Mesodermal cell (in vitro differentiated cells): ENCODE results near the gene LY6G6C.
A peak's percentile ranks its signal among the peaks of the same experiment; 100 is the strongest.

Source experiments
- H3K27ac ChIP-seq: 2 replicates; pipeline ENCODE4 v1.7.0; 2013; ENCODE audit warnings: mild to moderate bottlenecking, low read depth, low read length, moderate library complexity; ENCODE audit not compliant: severe bottlenecking
- H3K36me3 ChIP-seq: 2 replicates; pipeline ENCODE4 v1.7.1; 2013; ENCODE audit warnings: mild to moderate bottlenecking, low read length, moderate library complexity; ENCODE audit not compliant: control insufficient read depth, insufficient read depth
- H3K4me1 ChIP-seq: one replicate; pipeline ENCODE4 v1.7.1; 2013; ENCODE audit warnings: mild to moderate bottlenecking, low read length; ENCODE audit not compliant: insufficient read depth, control insufficient read depth, poor library complexity, severe bottlenecking
- H3K4me3 ChIP-seq: 2 replicates; pipeline ENCODE4 v1.7.0; 2013; ENCODE audit warnings: low read length, control low read depth, mild to moderate bottlenecking; ENCODE audit not compliant: insufficient read depth, poor library complexity, severe bottlenecking; ENCODE audit errors: extremely low read depth
- H3K9me3 ChIP-seq: 2 replicates; pipeline ENCODE4 v1.7.1; 2013; ENCODE audit warnings: mild to moderate bottlenecking, low read length, moderate library complexity; ENCODE audit not compliant: control insufficient read depth
- WGBS, 2 experiments: methylation state at CpG; one replicate each; pipeline ENCODE4 v1.1.5; 2013; ENCODE audit warnings: missing lambda C conversion rate in 2 of 2; ENCODE audit not compliant: insufficient coverage in 2 of 2; 5-methylcytosine and 5-hydroxymethylcytosine counted together

LY6G6C gene

GRCh38 chr6:31741815-31742214 lies 20.3 kb upstream of the LY6G6C start:
- Histone ChIP-seq H3K9me3 (no peaks in the 10 kb centered on the region), H3K4me1 (peaks cover 32% of the 10 kb centered on the region), H3K36me3 (peaks cover 36% of the 10 kb centered on the region), H3K27ac (no peak overlapping the region), H3K4me3 (no peak overlapping the region)
- 93% methylated on average over 2 of the region's 2 CpGs; no CpG with 5 or more reads in 1 of the 2 experiments for WGBS, 2 experiments

- 45 to 50% methylated on average over 28 of the region's 29 CpGs for WGBS, 2 experiments
- H3K4me3 ChIP-seq = peak overlapping the region; percentile 72
- H3K9me3 ChIP-seq = no peaks in the 10 kb centered on the region
- H3K27ac ChIP-seq = peak overlapping the region; percentile 67
- peaks cover 36% of the 10 kb centered on the region for H3K36me3 ChIP-seq
- peaks cover 33% of the 10 kb centered on the region for H3K4me1 ChIP-seq
Measured at GRCh38 chr6:31740397-31741223, 19.1 kb upstream of the LY6G6C start.

- Histone ChIP-seq H3K4me3 (peak within 1 kb of the TSS; percentile 72), H3K27ac (peak within 1 kb of the TSS; percentile 82), H3K4me1 (peaks cover 33% of the 10 kb centered on the region), H3K9me3 (no peaks in the 10 kb centered on the region), H3K36me3 (peaks cover 36% of the 10 kb centered on the region)
- 3 to 6% methylated on average over 33 to 46 of the region's 58 CpGs for WGBS, 2 experiments
Measured at GRCh38 chr6:31739639-31740396, 18.3 kb upstream of the LY6G6C start, which contains the start of gene MSH5. Gene MSH5, plus strand, starts transcription at chr6:31740005. Its CDS starts 462 bp downstream, at chr6:31740467.

GRCh38 chr6:31737991-31738979 lies 16.7 kb upstream of the LY6G6C start:
- 49 to 57% methylated on average over 4 of the region's 6 CpGs for WGBS, 2 experiments
- Histone ChIP-seq H3K27ac (peak overlapping the region; percentile 98), H3K36me3 (peaks cover 38% of the 10 kb centered on the region), H3K9me3 (no peaks in the 10 kb centered on the region), H3K4me1 (peaks cover 39% of the 10 kb centered on the region), H3K4me3 (peak overlapping the region; percentile 98)

GRCh38 chr6:31737315-31737990 lies 15.9 kb upstream of the LY6G6C start:
- H3K4me1 ChIP-seq = peaks cover 40% of the 10 kb centered on the region
- WGBS, 2 experiments = 31 to 38% methylated on average over 3 to 5 of the region's 7 CpGs
- peak overlapping the region; percentile 98 for H3K27ac ChIP-seq
- H3K36me3 ChIP-seq = peaks cover 38% of the 10 kb centered on the region
- H3K4me3 ChIP-seq = peak overlapping the region; percentile 98
- H3K9me3 ChIP-seq = no peaks in the 10 kb centered on the region

GRCh38 chr6:31736768-31737314 lies 15.3 kb upstream of the LY6G6C start:
- H3K4me3 ChIP-seq = peak overlapping the region; percentile 98
- peaks cover 46% of the 10 kb centered on the region for H3K4me1 ChIP-seq
- WGBS, 2 experiments = 44 to 53% methylated on average over 6 to 8 of the region's 10 CpGs

GRCh38 chr6:31736021-31736767 lies 14.6 kb upstream of the LY6G6C start, which contains the start of gene CLIC1:
Gene CLIC1, minus strand, starts transcription at chr6:31736530. Its CDS starts 230 bp downstream, at chr6:31736300.
- H3K36me3 ChIP-seq = peaks cover 38% of the 10 kb centered on the region
- no peaks in the 10 kb centered on the region for H3K9me3 ChIP-seq
- WGBS, 2 experiments = 0% methylated on average over 1 to 9 of the region's 24 CpGs
- H3K27ac ChIP-seq = peak within 1 kb of the TSS; percentile 98
- H3K4me1 ChIP-seq = peaks cover 53% of the 10 kb centered on the region
- H3K4me3 ChIP-seq = peak within 1 kb of the TSS; percentile 98

More at GRCh38 chr6:31736768-31737314, 15.3 kb upstream of the LY6G6C start:
- peak overlapping the region; percentile 98 for H3K27ac ChIP-seq
- peaks cover 38% of the 10 kb centered on the region for H3K36me3 ChIP-seq
- H3K9me3 ChIP-seq = no peaks in the 10 kb centered on the region

GRCh38 chr6:31734821-31735406 lies 13.4 kb upstream of the LY6G6C start:
- peak overlapping the region; percentile 98 for H3K4me3 ChIP-seq
- peaks cover 54% of the 10 kb centered on the region for H3K4me1 ChIP-seq
- 0% methylated on average over 13 to 16 of the region's 18 CpGs for WGBS, 2 experiments
- H3K36me3 ChIP-seq = peaks cover 41% of the 10 kb centered on the region
- peak overlapping the region; percentile 98 for H3K27ac ChIP-seq
- H3K9me3 ChIP-seq = no peaks in the 10 kb centered on the region
